Lower lobe of right lung (tissue), 2 donors: ENCODE data around the gene MAN2C1. TPM values are rescaled to one million over a fixed set of nuclear protein-coding genes. Genes with fewer than 3 reads are reported as not detected.

Experiments used
- ATAC-seq, 2 donors: fragments of 200-7000 bp; cut with Tn5 transposase; one replicate each; pipeline ENCODE4 v1.9.1; 2020 to 2022; ENCODE audit warnings: mild to moderate bottlenecking in 2 of 2, moderate library complexity in 2 of 2
- DNase-seq: peaks from one replicate; pipeline ENCODE4 v3.0.0-alpha.2; 2020
- H3K27ac ChIP-seq: fragments of 200-600 bp; one replicate; pipeline ENCODE4 v1.8.0; 2022
- H3K27me3 ChIP-seq: fragments of 200-600 bp; one replicate; pipeline ENCODE4 v1.8.0; 2022; ENCODE audit warnings: low read depth
- H3K36me3 ChIP-seq: fragments of 200-600 bp; one replicate; pipeline ENCODE4 v1.8.0; 2022; ENCODE audit warnings: mild to moderate bottlenecking
- H3K4me1 ChIP-seq: fragments of 200-600 bp; one replicate; pipeline ENCODE4 v1.8.0; 2022
- H3K4me3 ChIP-seq: fragments of 200-600 bp; one replicate; pipeline ENCODE4 v1.8.0; 2022; ENCODE audit warnings: mild to moderate bottlenecking
- H3K9me3 ChIP-seq: fragments of 200-600 bp; one replicate; pipeline ENCODE4 v1.8.0; 2022
- CTCF ChIP-seq: fragments of 200-600 bp; IDR thresholded peaks from one replicate; pipeline ENCODE4 v1.8.0; 2022; ENCODE audit warnings: antibody characterized with exemption, mild to moderate bottlenecking
- intact Hi-C: fragments of 100-400 bp; cut with DNase I; formaldehyde crosslinking; loops from one replicate; pipeline ENCODE4 v1.11.0; 2022
- total RNA-seq: library from RNA; stranded (reverse); fragmentation: NEBNext Ultra II Directional; extraction: Animal tissue kit (Norgen Biotek cat#: 25700); gene quantifications from one replicate; pipeline ENCODE4 v1.2.1, GENCODE V29; 2021
- donor health status: DM: no; HTN: yes; CAD: no; lungs with severe emphysema.

Gene MAN2C1
- total RNA-seq, 1 donor from 2014 or later = 208 TPM

DNA sequence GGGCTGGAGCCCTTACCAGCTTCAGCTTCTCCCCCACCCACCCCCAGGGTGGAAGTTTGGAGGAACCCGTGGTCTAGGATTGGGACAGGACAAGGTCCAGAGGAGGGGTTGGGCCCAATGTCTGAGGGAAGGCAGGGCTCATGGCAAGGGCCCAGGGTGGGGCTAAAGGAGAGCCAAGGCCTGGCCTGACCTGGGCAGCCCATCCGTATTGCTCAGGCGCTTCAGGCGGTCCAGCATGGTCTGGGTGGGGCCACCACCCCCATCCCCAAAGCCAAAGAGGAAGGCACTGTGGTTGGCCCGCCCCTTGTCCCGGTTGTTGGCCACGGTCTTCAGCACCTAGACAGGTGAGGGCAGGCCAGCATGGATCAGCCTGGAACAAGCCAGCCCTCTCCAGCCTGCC, 7.6 kb downstream of the MAN2C1 start:
- TF ChIP-seq CTCF = no peak
- H3K36me3 ChIP-seq = peaks cover 99% of the 10 kb centered on the region
- intact Hi-C loops = no loop called here
- H3K9me3 ChIP-seq = no peaks in the 10 kb centered on the region
- ATAC-seq = no peak
- DNase-seq = no peak
- H3K4me3 ChIP-seq = no peak overlapping the region
- H3K27ac ChIP-seq = no peak overlapping the region
- H3K27me3 ChIP-seq = no peaks in the 10 kb centered on the region
- H3K4me1 ChIP-seq = no peaks in the 10 kb centered on the region

- Histone ChIP-seq H3K27ac (no peak overlapping the region), H3K36me3 (peaks cover 99% of the 10 kb centered on the region), H3K4me3 (no peak overlapping the region), H3K27me3 (no peaks in the 10 kb centered on the region), H3K4me1 (no peaks in the 10 kb centered on the region), H3K9me3 (no peaks in the 10 kb centered on the region)
- intact Hi-C loops = no loop called here
- TF ChIP-seq CTCF = no peak
- DNase-seq (no peak), ATAC-seq (no peak)
These were observed 8.0 kb downstream of the MAN2C1 start for GRCh38 chr15:75360391-75360790.

DNA sequence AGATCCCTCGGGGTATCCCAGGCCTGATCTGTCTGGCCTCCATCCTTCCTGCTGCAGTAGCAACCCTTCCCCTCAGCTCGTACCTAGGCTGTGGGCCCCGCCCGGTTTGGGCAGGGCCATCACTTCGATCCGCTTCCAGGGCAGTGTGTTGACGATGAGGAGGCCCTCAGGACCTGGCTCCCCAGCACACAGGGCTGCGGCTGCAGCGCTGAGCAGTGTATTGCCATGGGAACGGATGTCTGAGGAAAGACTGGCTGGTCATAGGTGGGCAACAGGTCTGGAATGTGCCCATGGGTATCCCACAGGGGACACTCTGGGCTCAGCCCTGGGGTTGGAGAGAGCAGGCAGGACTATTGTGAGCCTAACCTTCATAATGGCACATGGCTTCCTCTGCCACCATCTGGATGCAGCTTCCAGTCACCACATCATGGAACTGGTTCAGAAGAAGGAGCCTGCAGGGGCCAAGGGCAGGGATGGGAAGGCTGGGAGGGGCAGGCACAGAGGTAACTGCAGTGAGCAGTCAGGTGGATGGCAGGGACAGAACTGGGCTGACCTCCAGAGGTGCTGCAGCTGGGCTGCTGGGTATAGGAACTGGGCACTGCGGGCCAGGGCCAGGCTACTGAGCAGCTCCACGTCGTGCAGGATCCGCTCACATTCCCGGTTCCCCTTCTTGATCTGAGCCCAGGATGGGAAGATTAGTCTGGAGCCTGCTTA, 8.7 kb downstream of the MAN2C1 start:
- H3K36me3 ChIP-seq = peaks cover 99% of the 10 kb centered on the region
- ATAC-seq = no peak
- TF ChIP-seq CTCF = no peak
- no peaks in the 10 kb centered on the region for H3K27me3 ChIP-seq
- H3K9me3 ChIP-seq = no peaks in the 10 kb centered on the region
- no peaks in the 10 kb centered on the region for H3K4me1 ChIP-seq
- no peak overlapping the region for H3K4me3 ChIP-seq
- no peak overlapping the region for H3K27ac ChIP-seq
- intact Hi-C loops = no loop called here
- DNase-seq = no peak

DNA sequence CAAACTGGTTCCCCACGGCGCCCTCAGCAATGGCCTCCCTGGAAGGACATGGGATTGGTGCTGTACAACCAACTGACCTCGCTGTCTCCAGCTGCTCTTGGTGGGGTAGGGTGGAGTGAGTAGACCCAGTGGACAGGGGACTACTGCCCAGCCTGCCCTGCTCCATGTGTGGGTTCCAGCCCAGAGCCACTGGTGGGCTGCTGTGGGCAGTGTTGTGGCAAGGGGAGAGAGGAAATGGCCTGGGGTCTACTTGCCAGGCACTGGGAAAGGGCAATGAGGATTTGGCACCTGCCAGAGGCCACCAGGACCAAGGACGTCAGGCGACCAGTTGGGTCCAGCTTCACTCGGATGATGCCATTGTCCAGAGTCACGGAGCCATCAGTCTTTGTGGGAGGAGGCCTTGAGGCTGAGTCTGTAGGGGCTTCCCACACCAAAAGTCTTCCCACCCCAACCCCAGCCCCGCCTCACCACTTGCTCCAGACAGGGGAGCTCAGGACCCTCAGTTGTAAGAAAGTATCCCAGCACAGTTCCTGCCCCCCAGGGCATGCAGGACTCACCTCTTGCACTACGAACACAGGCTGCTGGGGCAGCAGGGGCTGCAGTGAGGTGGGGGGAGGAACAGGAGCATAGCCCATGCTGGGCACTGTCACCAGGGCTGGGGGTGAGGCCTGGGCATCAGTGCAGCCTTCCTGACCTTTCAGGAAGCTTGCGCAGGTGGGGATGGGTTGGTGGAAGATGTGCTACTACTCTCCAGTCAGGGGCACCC, 9.5 kb downstream of the MAN2C1 start:
- H3K4me1 ChIP-seq = no peaks in the 10 kb centered on the region
- ATAC-seq (no peak), DNase-seq (peak; percentile 19)
- intact Hi-C loops = no loop called here
- no peak for TF ChIP-seq CTCF
- no peak overlapping the region for H3K27ac ChIP-seq
- H3K27me3 ChIP-seq = no peaks in the 10 kb centered on the region
- H3K9me3 ChIP-seq = no peaks in the 10 kb centered on the region
- peaks cover 97% of the 10 kb centered on the region for H3K36me3 ChIP-seq
- H3K4me3 ChIP-seq = no peak overlapping the region

DNA sequence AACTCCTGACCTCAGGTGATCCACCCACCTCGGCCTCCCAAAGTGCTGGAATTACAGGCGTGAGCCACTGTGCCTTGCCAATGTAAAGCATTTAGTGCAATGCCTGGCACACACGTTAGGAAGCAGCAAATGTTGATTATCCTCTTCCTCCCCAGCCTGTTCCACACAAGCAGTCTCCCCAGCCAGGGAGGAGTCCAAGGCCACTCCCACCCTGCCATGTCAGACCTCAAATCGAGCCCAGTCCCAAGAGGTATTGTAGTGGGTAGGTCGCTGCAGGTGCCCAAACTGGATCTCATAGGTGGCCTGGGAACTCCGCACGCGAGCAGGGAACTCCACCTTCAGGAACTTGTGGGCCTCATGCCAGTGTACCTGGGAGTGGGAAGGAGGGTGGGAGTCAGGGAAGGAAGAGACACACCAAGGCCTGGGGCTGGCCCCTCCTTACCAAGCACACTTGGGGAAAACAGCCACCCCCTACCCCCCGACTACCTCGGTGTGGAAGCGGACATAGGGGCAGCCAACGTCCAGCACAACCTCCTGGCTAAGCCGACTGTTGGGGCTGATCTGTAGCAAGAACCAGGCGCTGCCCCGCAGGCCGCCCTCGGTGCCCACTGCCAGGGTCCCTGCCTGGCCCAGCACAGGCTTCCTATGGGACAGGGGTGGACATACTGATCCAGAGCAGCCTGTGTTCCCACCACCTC, 10.3 kb downstream of the MAN2C1 start:
- intact Hi-C loops = no loop called here
- DNase-seq = peak; percentile 41
- H3K36me3 ChIP-seq = peaks cover 88% of the 10 kb centered on the region

More for the DNA sequence above, 10.3 kb downstream of the MAN2C1 start:
- no peak for TF ChIP-seq CTCF
- no peak overlapping the region for H3K27ac ChIP-seq
- H3K4me3 ChIP-seq = no peak overlapping the region
- no peaks in the 10 kb centered on the region for H3K27me3 ChIP-seq
- H3K4me1 ChIP-seq = no peaks in the 10 kb centered on the region
- H3K9me3 ChIP-seq = no peaks in the 10 kb centered on the region
- no peak for ATAC-seq
